HG03460 (cell line): ENCODE data around the gene ZBTB43.
"Not testable (repeated sequence)": the region's sequence is repeated elsewhere in the genome, so short reads cannot be mapped to it uniquely, and the experiment has no call there.

Experiments
- ATAC-seq: cut with Tn5 transposase; IDR thresholded peaks from one replicate; pipeline ENCODE4 v1.9.1; 2021; ENCODE audit not compliant: unreplicated experiment

ZBTB43 gene, protein sequence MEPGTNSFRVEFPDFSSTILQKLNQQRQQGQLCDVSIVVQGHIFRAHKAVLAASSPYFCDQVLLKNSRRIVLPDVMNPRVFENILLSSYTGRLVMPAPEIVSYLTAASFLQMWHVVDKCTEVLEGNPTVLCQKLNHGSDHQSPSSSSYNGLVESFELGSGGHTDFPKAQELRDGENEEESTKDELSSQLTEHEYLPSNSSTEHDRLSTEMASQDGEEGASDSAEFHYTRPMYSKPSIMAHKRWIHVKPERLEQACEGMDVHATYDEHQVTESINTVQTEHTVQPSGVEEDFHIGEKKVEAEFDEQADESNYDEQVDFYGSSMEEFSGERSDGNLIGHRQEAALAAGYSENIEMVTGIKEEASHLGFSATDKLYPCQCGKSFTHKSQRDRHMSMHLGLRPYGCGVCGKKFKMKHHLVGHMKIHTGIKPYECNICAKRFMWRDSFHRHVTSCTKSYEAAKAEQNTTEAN

DNA sequence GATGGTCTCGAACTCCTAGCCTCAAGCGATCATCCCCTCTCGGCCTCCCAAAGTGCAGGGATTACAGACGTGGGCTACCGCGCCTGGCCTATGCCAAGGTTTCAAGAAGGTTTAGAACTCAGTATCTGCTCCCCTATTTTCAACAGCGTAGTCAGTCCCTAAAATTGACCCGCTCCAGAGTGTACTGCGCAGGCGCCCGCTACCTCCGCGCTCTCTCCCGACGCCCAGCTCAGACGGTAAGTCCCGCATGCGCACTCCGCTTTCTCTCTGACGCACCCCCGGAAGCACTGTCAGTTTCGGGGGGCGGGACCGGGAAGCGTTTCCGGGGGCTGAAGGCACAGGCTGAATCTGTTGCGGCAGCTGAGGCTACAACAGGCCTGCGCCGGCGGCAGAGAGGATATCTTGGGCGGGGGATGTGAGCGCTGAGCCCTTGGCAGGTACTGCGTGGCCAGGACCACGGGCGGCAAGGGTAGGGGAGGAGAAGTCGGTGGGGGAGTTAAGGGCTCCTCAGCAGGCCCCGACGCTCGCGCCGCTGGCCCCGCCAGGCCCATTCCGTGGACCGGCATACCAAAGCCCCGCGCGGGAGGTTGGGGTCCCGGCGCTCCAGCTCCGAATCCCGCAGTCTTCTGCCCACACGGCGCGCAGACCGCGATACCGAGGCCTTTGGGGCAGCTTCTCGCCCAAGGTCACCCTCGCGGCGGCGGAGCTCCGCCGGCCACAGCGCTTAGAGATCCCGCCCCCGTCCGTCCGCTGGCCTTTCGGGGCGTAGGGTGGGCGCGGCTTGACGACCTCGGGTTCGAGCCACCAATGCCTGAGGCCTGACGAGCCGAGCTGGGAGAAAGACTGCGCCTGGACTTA lies at the start of gene ZBTB43:
TSS of gene ZBTB43 (plus strand) at position 345 of the 858 bp plus-strand sequence. CDS start 27,470 bp downstream, outside the sequence.
- peak; percentile 73 for ATAC-seq

DNA sequence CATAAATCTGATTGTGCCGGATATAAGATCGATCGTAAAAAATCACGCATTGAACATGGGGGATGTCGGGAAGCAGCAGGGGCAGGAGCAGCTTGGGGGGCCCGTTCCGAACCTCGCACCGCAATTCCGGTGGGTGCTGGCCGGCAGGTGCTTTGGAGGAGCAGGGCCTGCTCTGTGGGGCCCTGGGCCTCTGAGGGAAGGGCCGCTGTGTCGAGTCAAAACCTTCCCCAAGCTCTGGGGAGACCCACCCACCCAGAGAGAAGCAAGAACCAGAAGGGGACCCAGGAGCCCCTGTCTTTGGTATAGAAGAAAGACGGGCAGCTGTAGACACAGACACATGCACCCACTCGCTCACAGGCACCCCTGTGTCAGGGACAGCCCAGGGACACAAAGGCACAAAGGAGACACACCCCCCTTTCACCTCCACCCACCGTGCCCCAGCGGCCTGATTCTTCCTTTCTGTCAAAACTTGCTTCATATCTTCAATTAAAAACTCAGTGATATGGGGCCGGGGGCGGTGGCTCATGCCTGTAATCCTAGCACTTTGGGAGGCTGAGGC lies 49.4 kb upstream of the ZBTB43 start:
- ATAC-seq = no peak

DNA sequence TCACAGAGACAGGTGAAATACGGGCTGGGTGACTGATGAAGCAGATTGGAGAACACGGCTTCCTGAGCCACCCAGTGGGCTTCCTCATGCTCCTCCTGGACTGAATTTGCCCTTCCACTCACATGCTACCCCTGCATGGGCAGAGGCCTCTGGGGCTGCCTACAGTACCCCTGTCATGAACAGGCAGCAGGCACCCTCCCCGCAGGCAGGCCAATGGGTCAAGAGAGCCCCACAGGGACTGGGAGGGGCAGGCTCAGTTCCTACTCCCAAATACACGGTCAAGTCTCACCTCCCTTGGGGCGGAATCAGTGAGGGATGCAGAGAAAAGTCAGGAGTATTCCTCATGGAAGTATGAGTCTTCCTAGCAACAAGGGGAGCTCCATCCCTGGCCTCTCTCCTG lies 48.6 kb upstream of the ZBTB43 start:
- no peak for ATAC-seq

DNA sequence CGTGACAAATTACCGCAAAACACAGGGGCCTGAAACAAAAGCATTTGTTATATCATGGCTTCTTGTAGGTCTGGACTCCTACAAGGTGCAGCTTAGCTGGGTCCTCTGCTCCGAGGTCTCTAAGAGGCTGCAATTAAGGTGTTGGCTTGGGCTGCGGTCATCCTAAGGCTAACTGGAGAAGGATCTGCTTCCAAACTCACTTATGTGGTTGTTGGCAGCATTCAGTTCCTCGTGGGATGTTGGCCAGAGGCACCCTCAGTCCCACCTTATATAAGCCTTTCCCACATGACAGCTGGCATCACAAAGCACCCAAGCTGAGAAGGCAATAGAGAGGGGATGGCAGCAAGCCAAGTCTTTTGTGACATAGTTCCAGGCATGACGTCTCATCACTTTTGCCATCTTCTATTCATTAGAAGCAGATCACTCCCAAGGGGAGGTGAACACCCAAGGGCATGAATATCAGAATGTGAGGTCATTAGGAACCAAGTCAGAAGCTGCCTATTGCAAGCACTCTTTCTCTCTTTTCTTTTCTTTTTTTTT lies 47.9 kb upstream of the ZBTB43 start:
- ATAC-seq = no peak

DNA sequence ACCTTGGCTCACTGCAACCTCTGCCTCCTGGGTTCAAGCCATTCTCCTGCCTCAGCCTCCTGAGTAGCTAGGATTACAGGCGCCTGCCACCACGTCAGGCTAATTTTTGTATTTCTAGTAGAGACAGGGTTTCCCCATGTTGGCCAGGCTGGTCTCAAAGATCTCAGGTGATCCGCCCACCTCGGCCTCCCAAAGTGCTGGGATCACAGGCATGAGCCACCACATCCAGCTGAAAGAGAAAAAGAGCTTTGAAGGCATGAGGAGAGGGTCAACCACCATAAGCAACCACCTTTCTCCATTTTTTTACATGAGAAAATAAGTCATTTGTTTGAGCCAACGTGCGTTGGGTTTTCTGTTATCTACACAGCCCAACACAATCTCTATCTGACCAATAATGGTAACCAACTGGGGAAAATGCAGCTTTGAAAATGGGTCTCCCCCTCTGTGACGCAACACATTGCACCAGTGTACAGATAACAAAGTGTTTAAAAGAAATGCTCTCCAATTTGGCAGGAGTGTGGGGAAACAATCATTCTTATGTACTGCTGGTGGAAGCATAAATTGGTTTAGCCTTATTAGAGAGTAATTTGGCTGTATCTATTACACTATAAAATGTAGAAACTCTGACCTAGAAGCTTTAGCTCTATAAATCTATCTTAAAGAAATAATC lies 45.8 kb upstream of the ZBTB43 start:
- no peak for ATAC-seq

DNA sequence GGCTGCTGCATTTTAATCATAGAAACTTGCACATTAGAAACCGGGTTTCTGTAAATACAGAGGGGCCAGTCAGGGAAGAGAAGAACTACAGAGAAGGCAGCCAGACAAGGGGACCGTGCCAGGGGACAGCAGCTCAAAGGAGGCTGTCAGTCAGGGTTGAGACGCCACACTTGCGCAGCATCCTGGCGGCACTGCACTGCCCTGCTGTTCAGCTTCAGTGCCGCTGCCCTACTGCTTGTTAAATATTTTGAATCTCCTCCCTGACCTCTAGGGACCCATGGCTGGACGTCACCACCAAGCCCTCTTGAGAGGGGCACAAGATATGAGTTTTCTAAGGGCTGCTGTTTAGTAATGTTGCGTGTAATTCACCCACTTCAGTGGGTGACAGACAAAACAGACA lies 43.6 kb upstream of the ZBTB43 start:
- ATAC-seq = no peak

DNA sequence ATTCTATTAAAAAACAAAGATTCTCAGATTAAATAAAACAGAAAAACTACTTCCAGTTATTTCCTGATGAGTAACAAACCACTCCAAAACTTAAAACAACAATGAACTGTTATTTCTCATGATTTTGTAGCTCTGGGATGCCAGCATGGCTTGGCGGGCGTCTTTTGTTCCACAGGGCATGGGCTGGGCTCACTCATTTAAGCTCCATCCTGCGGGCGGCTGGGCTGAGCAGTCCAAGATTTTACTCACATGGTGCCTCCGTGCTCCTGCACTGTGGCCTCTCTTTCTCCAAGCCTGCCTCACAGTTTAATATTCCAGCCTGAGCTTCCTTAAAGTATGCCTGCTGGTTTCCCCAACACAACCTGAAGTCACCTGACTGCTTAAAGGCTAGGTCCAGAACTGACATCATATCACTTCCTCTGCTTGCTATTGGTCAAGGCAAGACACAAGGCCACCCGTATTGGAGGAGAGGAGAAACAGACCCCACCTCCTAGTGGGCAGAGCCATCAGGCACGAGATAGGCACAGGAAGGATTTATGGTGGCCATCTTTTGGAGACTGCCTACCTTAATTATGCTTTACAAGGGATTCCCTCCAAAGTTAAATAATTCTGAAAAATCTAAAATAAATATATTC lies 41.6 kb upstream of the ZBTB43 start:
- no peak for ATAC-seq

DNA sequence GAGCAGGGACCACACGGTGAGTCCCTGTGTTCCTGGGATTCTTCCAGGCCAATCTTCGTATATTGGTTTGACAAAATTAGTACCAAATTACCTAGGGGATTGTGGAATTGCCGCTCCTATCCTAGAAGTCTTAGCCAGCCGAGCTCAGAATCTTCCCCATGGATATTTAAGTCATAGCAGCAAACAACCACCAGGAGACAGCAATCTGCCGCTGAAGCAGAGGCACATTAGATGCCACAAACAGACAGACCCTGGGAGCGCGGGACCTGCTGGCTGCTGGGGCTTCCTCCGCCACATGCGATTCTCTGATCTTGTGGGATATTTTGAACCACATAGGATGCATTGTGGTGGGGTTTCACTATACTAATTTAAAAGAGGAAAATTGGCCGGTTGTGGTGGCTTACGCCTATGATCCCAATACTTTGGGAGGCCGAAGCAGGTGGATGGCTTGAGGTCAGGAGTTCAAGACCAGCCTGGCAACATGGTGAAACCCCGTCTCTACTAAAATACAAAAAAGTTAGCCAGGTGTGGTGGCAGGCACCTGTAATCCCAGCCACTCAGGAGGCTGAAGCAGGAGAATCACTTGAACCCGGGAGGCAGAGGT lies 31.7 kb upstream of the ZBTB43 start:
- ATAC-seq = no peak

DNA sequence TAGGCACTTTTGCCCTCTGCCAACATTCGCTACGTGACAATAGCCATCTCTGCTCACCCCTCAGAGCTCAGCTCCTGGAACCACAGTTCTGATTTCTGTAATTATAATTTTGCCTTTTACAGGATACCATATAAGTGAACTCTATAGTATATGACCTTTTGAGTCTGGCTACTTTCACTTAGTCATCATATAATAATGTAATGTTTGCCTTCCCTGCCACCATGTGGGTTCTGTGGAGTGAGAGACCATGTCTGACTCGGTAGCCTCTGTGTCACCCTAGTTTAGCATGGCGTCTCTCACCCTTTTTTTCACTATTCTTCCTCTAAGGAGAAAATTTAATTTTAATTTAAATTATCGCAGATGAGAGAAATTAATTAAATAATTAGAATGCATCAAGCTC lies 28.9 kb upstream of the ZBTB43 start:
- ATAC-seq = no peak

DNA sequence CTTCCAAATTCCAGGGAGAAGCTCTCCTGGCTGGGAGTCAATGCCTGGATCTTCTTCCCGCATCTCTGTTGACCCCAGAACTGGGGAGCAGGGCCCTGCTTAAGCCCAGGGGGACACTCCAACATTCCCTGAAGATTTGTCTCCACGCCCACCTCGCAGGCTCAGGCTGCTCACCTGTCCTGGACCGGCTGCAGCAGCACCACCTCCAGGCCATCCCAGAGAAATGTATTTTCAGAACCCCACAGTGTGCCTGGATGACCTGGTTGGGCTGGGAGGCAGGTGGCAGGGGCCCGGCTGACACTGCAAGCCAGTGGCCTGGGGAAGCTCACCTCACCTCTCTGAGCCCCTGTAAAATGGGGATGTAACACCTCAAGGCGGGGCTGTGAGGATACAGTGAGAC lies 27.1 kb upstream of the ZBTB43 start:
- ATAC-seq = no peak

DNA sequence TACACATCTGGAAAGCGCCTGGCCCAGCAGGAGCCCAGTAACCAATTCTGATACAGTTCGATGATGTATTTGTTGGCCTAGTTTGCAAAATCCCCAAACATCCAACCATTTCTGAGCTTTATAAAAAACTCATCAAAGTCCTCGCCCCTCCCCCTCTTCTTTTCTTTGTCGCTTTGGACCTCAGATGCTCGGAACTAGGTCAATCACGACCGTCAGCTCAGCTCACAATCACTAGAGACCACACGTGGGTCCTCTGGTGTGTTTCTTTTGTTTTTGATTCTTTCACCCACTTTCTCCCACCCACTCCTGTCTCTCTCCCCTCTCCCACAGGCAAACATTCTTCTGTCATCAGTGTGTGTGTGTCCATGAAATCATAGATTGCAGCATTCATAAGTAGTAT lies 26.7 kb upstream of the ZBTB43 start:
- no peak for ATAC-seq

DNA sequence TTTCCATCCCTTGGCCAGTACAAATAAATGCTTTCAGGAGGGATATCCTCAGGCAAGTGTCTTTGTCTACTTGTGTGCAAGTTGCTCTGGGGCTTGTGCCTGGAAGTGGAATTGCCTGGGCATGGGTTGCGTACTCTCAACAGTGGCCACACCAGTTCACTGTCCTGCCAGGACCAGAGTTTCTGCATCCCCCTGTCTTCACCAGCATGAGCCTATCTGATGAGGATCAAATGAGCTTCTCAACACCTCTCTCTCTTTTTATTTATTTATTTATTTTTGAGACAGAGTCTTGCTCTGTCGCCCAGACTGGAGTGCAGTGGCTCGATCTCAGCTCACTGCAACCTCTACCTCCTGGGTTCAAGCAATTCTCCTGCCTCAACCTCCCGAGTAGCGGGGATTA lies 26.1 kb upstream of the ZBTB43 start:
- not testable (repeated sequence) for ATAC-seq

DNA sequence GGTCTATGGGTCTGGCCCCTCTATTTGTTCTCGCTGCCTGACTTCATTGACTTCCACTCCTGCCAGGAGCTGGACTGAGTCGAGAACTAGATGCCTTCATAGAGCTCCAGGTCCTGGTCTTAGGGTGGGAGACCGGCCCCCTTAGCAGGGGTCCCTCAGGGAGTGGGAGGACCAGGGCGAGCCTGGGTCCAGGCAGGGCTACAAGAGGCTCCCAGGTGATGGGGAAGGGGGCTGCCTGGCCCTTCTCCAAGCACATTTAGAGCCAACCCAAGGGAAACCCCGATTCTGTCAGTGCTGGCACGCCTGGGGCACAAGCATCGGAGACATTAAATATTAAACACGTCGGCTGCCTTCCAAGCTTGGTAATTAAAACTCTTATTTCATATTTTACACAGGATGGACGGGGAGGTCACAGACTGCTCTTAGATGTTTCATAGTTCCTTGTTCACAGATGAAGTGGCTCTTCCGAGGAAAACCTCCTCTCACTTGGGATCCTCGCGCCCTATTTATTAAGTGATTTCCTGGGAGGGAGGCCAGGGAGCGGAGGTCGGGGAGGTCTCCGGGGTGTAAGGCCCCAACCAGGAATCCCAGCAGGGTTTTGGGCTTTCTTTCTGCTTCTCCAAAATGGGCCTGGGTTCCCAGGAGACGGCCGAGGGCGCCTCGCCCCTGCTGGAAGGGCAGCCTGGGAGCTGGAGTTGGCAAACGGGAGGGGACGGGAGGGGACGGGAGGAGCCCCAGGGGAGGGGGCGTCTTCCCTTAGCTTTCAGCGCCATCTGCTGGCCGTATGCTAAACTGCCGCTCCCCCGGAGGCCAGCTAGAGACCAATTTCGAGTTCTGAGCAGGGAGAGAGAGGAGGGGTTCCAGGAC lies 23.4 kb upstream of the ZBTB43 start:
- no peak for ATAC-seq

DNA sequence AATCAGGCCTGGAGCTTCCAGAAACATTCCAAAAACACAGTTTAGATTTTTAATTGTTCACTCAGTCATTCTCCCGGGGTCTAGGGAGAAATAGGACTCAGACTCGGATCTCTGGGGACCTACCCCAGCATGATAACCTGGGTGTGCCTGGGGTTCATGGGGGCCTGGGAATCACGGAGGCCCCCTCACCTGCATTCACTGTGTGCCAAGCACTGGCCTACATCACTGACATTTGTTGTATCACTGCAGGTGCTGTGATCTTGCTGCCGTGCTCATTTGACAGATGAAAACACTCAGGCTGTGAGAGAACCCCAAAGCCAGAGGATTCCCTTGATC lies 22.8 kb upstream of the ZBTB43 start:
- no peak for ATAC-seq

DNA sequence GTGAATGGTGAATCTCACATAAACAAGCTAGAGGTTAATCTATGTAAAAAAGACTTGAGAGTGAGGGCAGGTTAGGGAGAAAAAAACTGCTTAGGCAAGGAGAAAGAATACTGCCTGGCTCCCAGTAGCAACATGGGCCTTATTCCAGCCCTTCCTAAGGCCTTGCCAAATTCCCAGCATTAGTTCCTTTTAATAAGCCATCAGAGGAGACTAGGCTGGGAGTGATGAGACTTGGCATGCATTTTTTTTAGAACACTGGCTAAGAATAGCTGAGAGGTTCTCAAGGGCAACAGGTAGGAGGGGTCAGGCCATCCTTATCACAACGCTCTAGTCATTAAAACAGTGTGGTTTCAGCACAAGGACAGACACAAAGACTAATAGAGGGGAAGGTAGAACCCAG lies 20.9 kb upstream of the ZBTB43 start:
- ATAC-seq = no peak

DNA sequence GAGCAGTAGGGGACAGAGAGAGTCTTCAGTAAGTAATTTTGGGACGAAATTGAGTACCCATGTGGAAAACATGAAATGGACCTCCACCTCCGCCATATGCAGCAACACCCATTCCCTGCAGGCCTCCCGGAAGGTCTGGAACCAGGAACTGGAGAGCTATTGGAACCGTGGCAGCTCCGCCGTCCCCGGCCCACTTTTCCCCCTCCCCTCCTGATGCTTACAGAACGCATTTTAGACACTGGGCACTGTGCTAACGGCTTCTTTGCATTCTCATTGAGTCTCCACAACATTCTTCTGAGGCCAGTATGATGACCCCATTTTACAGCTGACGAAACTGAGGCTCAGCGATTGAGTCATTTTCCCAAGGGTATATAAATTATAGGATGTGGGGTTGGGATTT lies 20.4 kb upstream of the ZBTB43 start:
- no peak for ATAC-seq

DNA sequence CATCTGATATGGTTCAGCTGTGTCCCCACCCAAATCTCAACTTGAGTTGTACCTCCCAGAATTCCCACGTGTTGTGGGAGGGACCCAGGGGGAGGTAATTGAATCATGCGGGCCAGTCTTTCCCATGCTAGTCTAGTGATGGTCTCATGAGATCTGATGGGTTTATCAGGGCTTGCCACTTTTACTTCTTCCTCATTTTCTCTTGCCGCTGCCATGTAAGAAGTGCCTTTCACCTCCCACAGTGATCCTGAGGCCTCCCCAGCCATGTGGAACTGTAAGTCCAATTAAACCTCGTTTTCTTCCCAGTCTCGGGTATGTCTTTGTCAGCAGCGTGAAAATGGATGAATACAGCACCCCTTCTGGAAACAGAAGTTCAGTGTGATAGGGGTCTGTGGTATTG lies 20.0 kb upstream of the ZBTB43 start:
- not testable (repeated sequence) for ATAC-seq

DNA sequence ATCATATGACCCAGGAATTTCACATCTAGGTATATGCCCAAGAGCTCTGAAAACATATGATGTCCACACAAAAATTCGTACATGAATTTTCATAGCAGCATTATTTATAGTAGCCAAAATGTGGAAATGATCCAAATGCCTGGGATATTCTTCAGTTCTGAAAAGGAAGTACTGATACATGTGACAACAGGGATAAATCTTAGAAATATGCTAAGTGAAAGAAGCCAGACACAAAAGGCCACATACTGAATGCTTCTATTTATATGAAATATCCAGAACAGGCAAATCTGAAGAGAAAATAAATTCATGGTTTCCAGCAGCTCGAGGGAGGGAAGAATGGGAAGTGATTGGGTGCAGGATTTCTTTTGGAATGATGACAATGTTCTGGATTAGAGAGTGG lies 16.8 kb upstream of the ZBTB43 start:
- ATAC-seq = no peak

DNA sequence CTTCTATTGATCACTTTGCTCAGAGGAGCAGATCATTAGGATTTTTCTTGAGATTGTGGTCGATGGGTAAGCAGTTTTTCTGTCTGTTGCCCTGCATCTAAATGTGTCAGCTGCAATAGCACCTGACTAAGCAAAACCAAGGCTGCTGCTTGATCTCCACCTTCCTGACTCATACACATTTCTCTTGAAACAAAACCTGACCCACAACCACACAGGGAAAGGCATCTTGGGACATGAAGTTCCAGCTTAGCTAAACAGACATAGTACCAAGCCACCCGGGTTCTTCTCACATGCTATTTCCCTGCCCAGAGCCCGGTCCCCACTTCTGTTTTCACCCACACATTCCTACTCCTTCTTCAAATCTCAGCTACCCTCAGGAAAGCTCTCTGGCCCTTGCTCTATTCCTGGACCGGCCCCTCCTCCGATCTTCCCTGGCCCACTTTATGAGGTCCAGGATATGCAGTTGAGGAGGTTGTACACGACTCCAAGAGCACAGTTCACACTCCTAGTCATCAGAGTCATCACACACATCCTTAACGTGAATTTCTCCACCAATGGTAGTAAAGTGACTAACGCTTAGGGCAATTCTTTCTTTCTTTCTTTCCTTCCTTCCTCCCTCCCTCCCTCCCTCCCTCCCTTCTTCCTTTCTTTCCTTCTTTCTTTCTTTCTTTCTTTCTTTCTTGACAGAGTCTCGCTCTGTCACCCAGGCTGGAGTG lies 16.0 kb upstream of the ZBTB43 start:
- ATAC-seq = no peak
